Rectal smooth muscle tissue (tissue), 1 donor: ENCODE measurements around the gene HASPIN.
"Not testable (repeated sequence)": the region's sequence is repeated elsewhere in the genome, so short reads cannot be mapped to it uniquely, and the experiment has no call there.

Source experiments
- H3K27ac ChIP-seq: one replicate; pipeline ENCODE4 v1.7.0; 2013; ENCODE audit warnings: low read depth, low read length, inconsistent platforms
- H3K27me3 ChIP-seq: one replicate; pipeline ENCODE4 v1.7.0; 2013; ENCODE audit warnings: low read length; ENCODE audit not compliant: control insufficient read depth, insufficient read depth
- H3K36me3 ChIP-seq: one replicate; pipeline ENCODE4 v1.7.0; 2013; ENCODE audit warnings: low read length; ENCODE audit not compliant: control insufficient read depth, insufficient read depth
- H3K4me1 ChIP-seq: one replicate; pipeline ENCODE4 v1.7.0; 2013; ENCODE audit warnings: low read length; ENCODE audit not compliant: control insufficient read depth, insufficient read depth
- H3K4me3 ChIP-seq: one replicate; pipeline ENCODE4 v1.7.0; 2013; ENCODE audit warnings: low read length
- H3K9ac ChIP-seq: one replicate; pipeline ENCODE4 v1.7.0; 2013; ENCODE audit warnings: low read length

HASPIN gene

DNA sequence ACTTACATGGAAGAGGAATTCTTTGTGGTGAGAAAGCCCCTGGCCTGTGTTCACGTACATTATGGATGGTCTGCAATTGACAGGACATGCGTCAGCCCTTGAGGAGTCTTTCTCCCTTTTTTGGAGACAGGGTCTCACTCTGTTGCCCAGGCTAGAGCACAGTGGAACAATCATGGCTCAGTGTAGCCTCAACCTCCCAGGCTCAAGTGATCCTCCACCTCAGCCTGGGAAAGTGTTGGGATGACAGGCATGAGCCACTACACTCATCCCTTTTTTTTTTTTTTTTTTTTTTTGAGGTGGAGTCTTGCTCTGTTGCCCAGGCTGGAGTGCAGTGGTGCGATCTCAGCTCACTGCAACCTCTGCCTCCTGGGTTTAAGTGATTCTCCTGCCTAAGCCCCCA, 4.4 kb downstream of the HASPIN start:
- H3K27ac ChIP-seq, H3K27me3 ChIP-seq, H3K9ac ChIP-seq, H3K4me1 ChIP-seq, H3K4me3 ChIP-seq, H3K36me3 ChIP-seq: not testable (repeated sequence)

DNA sequence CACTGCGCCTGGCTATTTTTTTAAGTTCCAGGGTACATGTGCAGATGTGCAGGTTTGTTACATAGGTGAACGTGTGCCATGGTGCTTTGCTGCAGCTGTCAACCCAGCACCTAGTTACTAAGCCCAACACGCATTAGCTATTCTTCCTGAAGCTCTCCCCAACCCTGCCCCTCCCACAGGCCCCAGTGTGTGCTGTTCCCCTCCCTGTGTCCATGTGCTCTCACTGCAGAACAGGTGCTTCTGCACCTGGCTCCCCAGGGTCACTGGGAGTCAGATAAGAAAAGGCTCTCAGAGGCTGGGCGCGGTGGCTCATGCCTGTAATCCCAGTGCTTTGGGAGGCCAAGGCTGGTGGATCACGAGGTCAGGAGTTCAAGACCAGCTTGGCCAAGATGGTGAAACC, 6.2 kb downstream of the HASPIN start:
- no peak overlapping the region for H3K27ac ChIP-seq

DNA sequence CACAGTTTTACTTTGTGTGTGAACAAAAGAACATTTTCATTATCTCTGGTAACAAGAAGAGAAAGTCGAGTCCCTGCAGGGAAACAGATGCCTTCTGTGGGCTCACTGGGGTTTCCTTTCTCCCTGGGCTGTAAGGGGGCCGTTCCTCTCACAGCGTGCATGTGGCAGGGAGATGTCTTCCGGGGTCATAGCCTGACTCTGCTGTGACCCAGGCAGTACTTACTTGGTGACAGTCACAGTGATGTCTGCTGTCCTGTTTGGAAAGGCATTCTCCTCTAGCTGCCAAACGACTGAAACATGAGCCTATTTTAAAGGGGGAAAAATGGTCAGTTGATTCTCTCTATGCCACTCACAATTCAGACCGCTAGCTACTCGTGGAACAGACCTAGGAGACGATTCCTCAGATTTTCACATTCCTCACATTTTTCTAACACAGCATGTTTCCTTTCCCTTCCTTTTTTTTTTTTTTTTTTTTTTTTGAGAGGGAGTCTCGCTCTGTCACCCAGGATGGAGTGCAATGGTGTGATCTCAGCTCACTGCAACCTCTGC, 7.3 kb downstream of the HASPIN start:
- Histone ChIP-seq H3K27me3 (no peaks in the 10 kb centered on the region), H3K27ac (no peak overlapping the region), H3K4me1 (no peaks in the 10 kb centered on the region), H3K9ac (no peak overlapping the region), H3K4me3 (no peak overlapping the region), H3K36me3 (no peaks in the 10 kb centered on the region)

More for the DNA sequence above, 6.2 kb downstream of the HASPIN start:
- Histone ChIP-seq H3K27me3 (no peaks in the 10 kb centered on the region), H3K4me1 (no peaks in the 10 kb centered on the region), H3K9ac (no peak overlapping the region), H3K4me3 (no peak overlapping the region), H3K36me3 (no peaks in the 10 kb centered on the region)

DNA sequence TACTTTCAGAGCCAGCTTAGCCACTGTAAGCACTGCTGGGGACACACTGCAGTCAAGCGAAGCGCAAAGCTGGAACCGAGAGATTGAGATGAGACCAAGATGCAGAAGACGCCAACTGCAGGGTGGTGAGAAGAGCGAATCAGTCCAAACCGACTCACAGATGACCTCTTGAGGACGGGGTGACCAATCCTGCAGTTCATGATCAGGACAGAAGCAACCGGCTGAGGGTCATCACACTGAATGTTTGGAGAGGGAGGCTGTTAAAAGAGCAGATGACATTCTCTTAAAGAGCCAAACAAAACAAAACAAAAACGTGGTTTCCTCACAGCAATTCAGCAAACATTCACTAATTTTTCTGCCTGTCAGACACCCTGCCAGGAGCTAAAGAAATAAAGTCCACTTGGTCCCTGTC, 8.5 kb downstream of the HASPIN start:
- no peak overlapping the region for H3K9ac ChIP-seq
- H3K4me1 ChIP-seq = no peaks in the 10 kb centered on the region
- H3K4me3 ChIP-seq = no peak overlapping the region
- no peaks in the 10 kb centered on the region for H3K36me3 ChIP-seq
- no peak overlapping the region for H3K27ac ChIP-seq
- H3K27me3 ChIP-seq = no peaks in the 10 kb centered on the region

DNA sequence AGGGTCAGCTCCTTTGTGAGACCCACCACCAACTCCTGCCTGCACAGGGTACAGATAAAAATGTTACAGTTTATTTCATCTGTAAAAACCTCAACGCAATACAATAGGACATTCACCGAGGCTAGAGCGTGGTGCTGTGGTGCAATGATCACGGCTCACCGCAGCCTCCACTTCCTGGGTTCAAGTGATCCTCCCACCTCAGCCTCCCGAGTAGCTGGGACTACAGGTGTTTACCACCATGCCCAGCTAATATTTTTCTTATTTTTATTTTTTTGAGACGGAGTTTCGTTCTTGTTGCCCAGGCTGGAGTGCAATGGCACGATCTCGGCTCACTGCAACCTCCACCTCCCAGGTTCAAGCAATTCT, 11.2 kb downstream of the HASPIN start:
- not testable (repeated sequence) for H3K4me1 ChIP-seq, H3K4me3 ChIP-seq, H3K27ac ChIP-seq, H3K36me3 ChIP-seq, H3K9ac ChIP-seq, H3K27me3 ChIP-seq

DNA sequence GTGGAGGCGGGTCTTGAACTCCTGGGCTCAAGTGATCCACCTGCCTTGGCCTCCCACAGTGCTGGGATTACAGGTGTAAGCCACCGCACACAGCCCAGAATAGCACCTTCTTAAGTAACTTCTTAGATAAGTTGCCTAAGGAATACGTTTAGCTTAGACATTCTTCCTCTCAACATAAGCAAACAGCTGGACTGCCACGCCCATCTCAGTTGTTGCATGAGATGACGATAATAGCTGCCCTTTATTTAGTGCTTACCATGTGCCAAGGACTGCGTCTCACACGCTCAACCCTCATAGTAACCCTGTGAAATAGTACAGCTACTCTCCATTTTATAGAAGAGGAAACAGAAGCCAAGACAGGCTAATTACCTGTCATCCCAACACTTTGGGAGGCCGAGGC, 11.8 kb downstream of the HASPIN start:
- Histone ChIP-seq H3K27ac (no peak overlapping the region), H3K4me1 (peaks cover 8% of the 10 kb centered on the region), H3K36me3 (no peaks in the 10 kb centered on the region), H3K27me3 (no peaks in the 10 kb centered on the region), H3K4me3 (no peak overlapping the region), H3K9ac (no peak overlapping the region)

DNA sequence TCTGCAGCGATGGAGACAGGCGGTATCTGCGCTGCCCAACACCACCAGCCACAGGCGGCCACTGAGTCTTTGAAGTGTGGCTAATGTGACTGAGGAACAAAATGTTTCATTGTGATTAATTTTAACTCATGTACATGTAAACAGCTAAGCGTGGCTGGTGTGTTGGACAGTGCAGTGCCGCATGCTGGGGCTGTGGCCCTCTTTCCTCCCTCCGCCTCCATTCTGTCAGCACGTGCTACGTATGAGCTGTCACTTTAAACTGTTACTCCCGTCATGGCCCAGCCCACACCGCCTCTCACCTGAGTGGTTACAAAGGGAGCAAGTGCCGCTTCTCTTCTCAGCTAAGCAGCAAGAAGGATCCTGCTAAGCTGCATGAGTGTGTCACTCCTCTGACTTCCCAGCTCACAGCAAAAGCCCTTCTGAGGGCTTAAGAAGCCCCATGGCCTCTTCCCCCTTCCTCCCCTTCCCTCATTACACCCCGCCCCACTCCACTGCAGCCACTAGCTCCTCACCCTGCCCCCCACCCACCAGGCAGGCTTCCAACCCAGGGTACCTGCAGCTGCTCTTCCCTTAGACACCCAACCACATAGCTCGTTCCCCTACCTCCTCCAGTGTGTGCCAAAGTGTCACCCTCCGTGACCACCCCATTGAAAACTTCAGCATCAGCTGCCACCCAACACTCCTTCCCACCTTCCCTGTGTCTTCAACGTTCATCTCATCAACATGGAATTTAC, 15.0 kb downstream of the HASPIN start:
- Histone ChIP-seq H3K4me3 (no peak overlapping the region), H3K9ac (no peak overlapping the region), H3K27ac (no peak overlapping the region), H3K4me1 (peaks cover 8% of the 10 kb centered on the region), H3K36me3 (no peaks in the 10 kb centered on the region), H3K27me3 (no peaks in the 10 kb centered on the region)

DNA sequence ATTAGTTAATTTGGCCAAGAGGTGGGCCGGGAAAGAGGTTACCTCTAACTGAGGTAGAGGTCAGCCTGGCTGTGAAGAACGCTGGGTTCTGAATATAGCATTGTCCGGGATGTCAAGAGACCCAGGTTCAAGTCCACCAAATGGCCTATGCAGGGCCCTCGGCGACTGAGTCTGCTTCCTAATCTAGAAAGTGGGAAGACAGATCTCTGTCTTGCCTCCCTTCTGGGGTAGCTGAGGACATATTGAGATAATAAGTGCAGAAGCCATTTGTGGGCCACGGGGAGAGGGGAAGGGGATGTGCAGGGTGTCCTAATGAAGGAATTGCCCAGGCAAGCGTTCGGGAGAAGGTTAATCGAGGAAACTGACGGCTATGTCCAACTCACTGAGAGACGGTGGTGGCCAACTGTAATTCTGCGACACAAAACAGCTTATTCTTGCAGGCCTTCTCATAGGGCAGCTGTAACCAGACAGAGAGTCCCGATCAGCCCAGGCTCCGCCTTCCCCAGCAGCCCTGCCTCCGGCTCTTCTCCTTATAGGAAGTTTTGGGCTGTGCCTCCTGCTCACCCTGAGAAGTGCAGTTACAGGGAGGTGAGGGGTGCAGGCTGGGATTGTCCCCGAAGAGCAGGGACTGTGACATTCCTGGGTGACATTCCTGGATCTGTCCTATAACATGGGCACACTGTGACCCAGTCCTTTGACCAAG, 15.9 kb downstream of the HASPIN start:
- Histone ChIP-seq H3K27ac (no peak overlapping the region), H3K4me1 (peaks cover 8% of the 10 kb centered on the region), H3K36me3 (no peaks in the 10 kb centered on the region), H3K27me3 (no peaks in the 10 kb centered on the region), H3K9ac (no peak overlapping the region), H3K4me3 (no peak overlapping the region)

DNA sequence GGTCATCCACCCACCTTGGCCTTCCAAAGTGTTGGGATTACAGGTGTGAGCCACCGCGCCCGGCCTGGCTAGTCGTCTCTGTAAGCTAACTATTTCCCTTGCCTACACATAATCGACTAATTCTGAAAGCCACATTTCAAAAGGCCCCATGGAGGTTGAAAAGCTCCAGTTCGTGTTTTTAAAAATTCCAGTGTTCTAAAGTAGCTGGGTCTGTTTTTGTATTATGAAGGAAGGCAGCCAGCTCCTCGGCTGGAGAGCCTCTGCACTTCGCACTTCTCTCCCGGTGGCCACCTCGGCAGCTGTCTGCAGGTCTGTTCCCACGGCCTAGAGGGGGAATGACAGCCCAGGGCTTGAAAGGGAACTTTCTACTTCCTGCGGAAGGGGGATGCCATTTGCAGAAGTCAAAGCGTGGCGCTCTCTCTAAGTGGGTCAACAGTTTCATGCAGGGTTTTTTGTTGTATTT, 16.9 kb downstream of the HASPIN start:
- H3K4me1 ChIP-seq = peaks cover 8% of the 10 kb centered on the region
- no peak overlapping the region for H3K9ac ChIP-seq
- H3K36me3 ChIP-seq = no peaks in the 10 kb centered on the region
- H3K4me3 ChIP-seq = no peak overlapping the region
- H3K27me3 ChIP-seq = no peaks in the 10 kb centered on the region
- no peak overlapping the region for H3K27ac ChIP-seq

DNA sequence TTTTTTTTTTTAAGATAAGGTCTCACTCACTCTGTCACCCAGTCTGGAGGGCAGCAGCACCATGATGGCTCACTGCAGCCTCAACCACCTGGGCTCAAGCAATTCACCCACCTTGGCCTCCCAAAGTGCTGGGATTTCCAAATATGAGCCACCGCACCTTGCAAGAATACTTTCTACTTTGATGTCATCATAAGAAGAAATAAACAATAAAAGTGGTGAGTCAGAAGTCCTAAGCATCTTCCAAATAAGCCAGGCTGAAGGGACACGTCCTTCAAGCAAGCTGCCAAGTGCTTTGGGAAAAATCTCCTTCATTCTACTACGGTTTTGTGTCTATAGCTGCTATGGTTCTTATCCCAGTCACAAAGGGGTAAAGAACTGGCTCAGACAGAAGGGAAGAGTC, 20.3 kb downstream of the HASPIN start:
- H3K27ac ChIP-seq = no peak overlapping the region
- H3K36me3 ChIP-seq = no peaks in the 10 kb centered on the region
- no peak overlapping the region for H3K9ac ChIP-seq

DNA sequence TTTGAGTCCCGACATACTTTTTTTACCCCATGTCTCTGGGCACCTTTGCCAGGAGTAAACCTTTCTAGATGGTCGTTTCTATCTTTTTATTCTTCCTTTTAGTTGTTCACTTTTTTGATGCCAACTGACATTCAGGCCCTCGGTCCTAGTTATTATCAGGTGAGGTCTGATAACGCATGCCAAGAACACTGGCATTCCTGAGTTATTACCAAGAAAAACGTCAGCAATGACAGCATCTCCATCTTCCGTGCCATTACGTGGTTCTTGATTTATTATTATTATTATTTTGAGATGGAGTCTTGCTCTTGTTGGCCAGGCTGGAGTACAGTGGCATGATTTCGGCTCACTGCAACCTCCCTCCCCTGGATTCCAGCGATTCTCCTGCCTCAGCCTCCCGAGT, 21.4 kb downstream of the HASPIN start:
- Histone ChIP-seq H3K27me3 (no peaks in the 10 kb centered on the region), H3K27ac (no peak overlapping the region), H3K36me3 (no peaks in the 10 kb centered on the region), H3K9ac (no peak overlapping the region), H3K4me1 (no peaks in the 10 kb centered on the region), H3K4me3 (no peak overlapping the region)

More for the DNA sequence above, 20.3 kb downstream of the HASPIN start:
- Histone ChIP-seq H3K4me1 (no peaks in the 10 kb centered on the region), H3K4me3 (no peak overlapping the region), H3K27me3 (no peaks in the 10 kb centered on the region)

DNA sequence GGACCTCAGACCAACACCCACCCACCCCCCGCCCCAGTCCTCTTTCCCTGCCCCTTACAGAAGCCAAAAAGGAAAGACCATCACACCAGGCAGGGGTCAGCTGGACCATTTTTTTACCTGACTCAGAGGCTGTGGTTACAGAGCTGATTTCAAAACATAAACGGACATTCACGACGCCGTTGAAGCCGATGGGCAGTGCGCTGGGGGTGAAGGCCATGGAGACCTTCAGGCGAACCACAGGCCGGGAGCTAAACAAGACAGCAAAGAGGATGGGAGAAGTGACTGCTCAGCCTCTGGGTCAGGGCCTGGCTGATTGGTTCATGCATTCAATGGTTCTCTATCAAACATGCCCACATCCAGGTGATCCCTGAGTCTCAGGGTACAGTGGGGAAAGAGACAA, 24.1 kb downstream of the HASPIN start:
- Histone ChIP-seq H3K36me3 (no peaks in the 10 kb centered on the region), H3K9ac (no peak overlapping the region), H3K4me3 (no peak overlapping the region), H3K27me3 (no peaks in the 10 kb centered on the region), H3K4me1 (no peaks in the 10 kb centered on the region), H3K27ac (no peak overlapping the region)

DNA sequence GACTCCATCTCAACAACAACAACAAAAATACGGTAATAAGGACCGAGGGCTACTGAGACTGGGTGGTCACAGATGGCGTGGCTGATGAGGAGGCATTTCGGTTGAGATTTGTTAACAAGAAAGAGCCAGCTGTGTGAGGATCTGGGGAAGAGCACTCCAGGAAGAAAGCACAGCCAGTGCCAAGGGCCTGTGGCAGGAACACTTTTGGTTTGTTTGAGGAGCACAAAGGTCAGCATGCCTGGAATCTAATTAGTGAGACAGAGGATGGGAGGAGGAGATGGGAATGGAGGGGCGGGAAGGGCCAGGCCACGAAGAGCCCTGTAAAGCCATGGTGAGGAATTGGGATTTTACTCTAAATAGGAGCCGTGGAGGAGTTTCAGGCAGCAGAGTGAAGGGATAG, 24.9 kb downstream of the HASPIN start:
- H3K4me1 ChIP-seq = no peaks in the 10 kb centered on the region
- no peak overlapping the region for H3K4me3 ChIP-seq
- no peaks in the 10 kb centered on the region for H3K36me3 ChIP-seq
- no peak overlapping the region for H3K27ac ChIP-seq
- H3K27me3 ChIP-seq = no peaks in the 10 kb centered on the region
- H3K9ac ChIP-seq = no peak overlapping the region
